Measurements from ENCODE around the gene KIF26B. TPM values are rescaled to one million over a fixed set of nuclear protein-coding genes. Genes with fewer than 3 reads are reported as not detected.

KIF26B gene
- total RNA-seq, 4 donors from 2014 or later, result 2.4 to 6.7 (median 6.1) TPM

DNA sequence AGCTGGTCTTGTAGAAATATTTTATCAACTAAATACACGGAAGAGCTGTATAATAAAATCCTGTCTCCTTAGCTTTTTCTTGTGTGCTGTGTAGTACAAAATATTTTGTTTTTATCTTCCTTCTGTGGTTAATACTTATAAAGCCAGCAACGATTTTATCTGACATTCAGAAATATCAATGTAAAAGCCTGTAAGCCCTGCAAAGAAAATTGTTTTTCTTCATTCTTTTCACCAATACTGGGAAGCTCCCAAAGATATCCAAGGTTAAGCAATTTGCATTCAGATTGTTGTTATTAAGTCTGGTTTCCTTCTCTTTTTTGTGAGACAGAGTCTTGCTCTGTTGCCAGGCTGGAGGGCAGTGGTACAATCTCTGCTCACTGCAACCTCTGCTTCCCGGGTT lies 38.0 kb upstream of the KIF26B start:
- Histone ChIP-seq H3K4me3 (replicated peaks in 1 of 3) (no peak overlapping the region), H3K27ac (peak overlapping the region in 1 of 3 donors; percentile 45), H3K36me3 (no peaks in the 10 kb centered on the region), H3K9me3 (no peaks in the 10 kb centered on the region), H3K4me1 (peaks cover 0 to 17% of the 10 kb centered on the region in 2 donors), H3K27me3 (no peaks in the 10 kb centered on the region)
- no peak for DNase-seq
- intact Hi-C loops (cut with DNase I), result no loop called here
- TF ChIP-seq, protein P1, sequence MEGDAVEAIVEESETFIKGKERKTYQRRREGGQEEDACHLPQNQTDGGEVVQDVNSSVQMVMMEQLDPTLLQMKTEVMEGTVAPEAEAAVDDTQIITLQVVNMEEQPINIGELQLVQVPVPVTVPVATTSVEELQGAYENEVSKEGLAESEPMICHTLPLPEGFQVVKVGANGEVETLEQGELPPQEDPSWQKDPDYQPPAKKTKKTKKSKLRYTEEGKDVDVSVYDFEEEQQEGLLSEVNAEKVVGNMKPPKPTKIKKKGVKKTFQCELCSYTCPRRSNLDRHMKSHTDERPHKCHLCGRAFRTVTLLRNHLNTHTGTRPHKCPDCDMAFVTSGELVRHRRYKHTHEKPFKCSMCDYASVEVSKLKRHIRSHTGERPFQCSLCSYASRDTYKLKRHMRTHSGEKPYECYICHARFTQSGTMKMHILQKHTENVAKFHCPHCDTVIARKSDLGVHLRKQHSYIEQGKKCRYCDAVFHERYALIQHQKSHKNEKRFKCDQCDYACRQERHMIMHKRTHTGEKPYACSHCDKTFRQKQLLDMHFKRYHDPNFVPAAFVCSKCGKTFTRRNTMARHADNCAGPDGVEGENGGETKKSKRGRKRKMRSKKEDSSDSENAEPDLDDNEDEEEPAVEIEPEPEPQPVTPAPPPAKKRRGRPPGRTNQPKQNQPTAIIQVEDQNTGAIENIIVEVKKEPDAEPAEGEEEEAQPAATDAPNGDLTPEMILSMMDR (IDR thresholded peaks at IDR 0.05), result no peak
- TF ChIP-seq POLR2A (IDR thresholded peaks at IDR 0.05), result no peak
- 55 to 62% methylated on average over 3 of the region's 3 CpGs for WGBS, 2 donors

DNA sequence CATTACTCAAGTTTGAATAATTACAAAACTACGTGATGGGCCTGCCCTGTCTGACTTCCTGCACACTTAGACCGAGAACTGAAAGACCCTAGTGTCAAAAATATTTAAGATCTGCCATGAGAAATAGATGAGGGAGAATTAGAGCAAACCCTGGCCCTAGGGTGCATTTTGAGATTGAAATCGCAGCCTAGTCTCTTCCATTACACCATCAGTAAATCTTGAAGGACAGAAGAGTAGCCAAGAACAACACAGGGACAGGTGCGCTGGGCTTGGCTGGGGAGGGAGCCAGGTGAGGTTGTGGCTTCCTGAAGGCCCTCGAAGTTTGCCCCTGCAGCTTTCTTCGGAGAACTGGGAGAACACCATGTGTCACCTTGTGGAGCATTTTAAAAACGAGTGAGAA lies 36.7 kb upstream of the KIF26B start:
- Histone ChIP-seq H3K27ac (no peak overlapping the region), H3K9me3 (no peaks in the 10 kb centered on the region), H3K27me3 (no peaks in the 10 kb centered on the region), H3K36me3 (no peaks in the 10 kb centered on the region), H3K4me1 (peaks cover 0 to 17% of the 10 kb centered on the region in 2 donors), H3K4me3 (replicated peaks in 1 of 3) (no peak overlapping the region)
- WGBS, 2 donors, result 65 to 84% methylated on average over 7 of the region's 7 CpGs
- intact Hi-C loops (cut with DNase I), result no loop called here
- no peak for TF ChIP-seq POLR2A (IDR thresholded peaks at IDR 0.05)
- TF ChIP-seq, protein P1 (IDR thresholded peaks at IDR 0.05), result no peak
- DNase-seq, result no peak

DNA sequence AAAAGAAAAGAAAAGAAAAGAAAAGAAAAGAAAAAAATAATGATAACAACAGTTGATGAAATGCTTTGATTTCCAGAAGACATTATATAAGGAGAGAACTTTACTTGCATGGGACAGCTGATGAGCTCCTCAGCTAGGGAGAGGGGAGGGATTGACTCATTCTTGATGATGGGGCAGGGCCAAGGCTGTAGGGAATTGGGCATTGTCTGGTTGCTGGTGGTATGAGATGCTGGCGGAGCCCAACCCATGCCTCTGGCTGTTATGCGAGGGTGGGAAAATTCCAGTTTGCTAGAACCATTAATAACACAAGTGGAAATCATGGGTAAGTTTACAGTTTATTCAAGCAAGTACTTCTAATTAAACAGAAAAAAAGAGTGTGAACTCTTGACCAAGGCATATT lies 36.0 kb upstream of the KIF26B start:
- no peaks in the 10 kb centered on the region for H3K36me3 ChIP-seq
- 96 to 97% methylated on average over 2 of the region's 2 CpGs for WGBS, 2 donors
- no peak for DNase-seq
- no peak overlapping the region for H3K4me3 ChIP-seq (replicated peaks in 1 of 3)
- intact Hi-C loops (cut with DNase I), result no loop called here
- no peaks in the 10 kb centered on the region for H3K27me3 ChIP-seq
- H3K4me1 ChIP-seq, result peaks cover 0 to 17% of the 10 kb centered on the region in 2 donors
- H3K27ac ChIP-seq, result no peak overlapping the region
- no peak for TF ChIP-seq POLR2A (IDR thresholded peaks at IDR 0.05)
- TF ChIP-seq, protein P1 (IDR thresholded peaks at IDR 0.05), result no peak
- H3K9me3 ChIP-seq, result no peaks in the 10 kb centered on the region

DNA sequence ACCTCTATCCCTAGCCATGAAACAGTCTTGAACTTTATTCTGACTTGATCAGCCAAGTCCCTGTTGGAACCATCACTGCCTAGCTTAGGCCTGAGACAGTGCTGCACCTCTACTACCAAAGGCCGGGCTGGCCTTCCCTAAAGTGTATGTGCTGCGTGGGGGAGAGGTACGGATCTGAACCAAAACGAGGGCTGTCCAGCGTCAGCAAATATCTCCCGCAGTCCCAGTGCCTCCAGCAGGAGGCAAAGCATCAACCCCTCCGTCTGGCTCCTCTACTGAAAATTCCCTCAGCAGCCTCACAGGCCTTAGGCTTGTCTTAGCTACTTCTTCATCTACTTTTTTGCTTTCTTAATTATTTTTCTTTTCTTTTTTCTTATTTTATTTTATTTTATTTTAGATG lies 33.3 kb upstream of the KIF26B start:
- intact Hi-C loops (cut with DNase I), result no loop called here
- no peaks in the 10 kb centered on the region for H3K27me3 ChIP-seq
- peaks cover 0 to 5% of the 10 kb centered on the region in 2 donors for H3K4me1 ChIP-seq
- peaks cover 0 to 4% of the 10 kb centered on the region in 2 donors for H3K36me3 ChIP-seq
- TF ChIP-seq, protein P1 (IDR thresholded peaks at IDR 0.05), result no peak
- no peak for TF ChIP-seq POLR2A (IDR thresholded peaks at IDR 0.05)
- no peak overlapping the region for H3K4me3 ChIP-seq (replicated peaks in 1 of 3)
- no peaks in the 10 kb centered on the region for H3K9me3 ChIP-seq
- 88 to 89% methylated on average over 7 of the region's 7 CpGs for WGBS, 2 donors
- no peak for DNase-seq
- H3K27ac ChIP-seq, result no peak overlapping the region

DNA sequence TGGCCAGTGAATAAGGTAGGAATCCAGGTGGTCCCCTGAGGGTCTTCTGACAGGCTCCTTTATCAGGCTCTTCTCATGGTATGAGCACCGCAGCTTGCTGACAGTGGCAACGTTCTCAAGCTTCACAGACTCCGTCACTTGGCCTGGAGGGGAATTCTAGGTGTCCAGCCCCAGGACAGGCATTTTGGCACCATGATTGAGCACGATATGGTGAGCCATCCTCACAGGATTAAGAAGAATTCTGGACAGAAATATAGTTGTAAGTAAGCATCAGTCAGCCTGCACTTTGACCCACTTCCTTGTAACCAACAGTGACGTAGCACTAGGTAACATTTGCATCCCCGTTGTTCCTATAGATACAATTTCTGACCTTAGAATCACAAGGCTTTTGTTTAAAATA lies 30.5 kb upstream of the KIF26B start:
- Histone ChIP-seq H3K36me3 (peaks cover 0 to 4% of the 10 kb centered on the region in 2 donors), H3K9me3 (no peaks in the 10 kb centered on the region), H3K27me3 (no peaks in the 10 kb centered on the region), H3K4me1 (peaks cover 0 to 5% of the 10 kb centered on the region in 2 donors), H3K4me3 (replicated peaks in 1 of 3) (no peak overlapping the region), H3K27ac (no peak overlapping the region)
- intact Hi-C loops (cut with DNase I), result no loop called here
- no peak for DNase-seq
- WGBS, 2 donors, result 93 to 96% methylated on average over 5 to 6 of the region's 6 CpGs
- no peak for TF ChIP-seq POLR2A (IDR thresholded peaks at IDR 0.05)
- TF ChIP-seq, protein P1 (IDR thresholded peaks at IDR 0.05), result no peak
